K562 (cell line): ENCODE data around the gene TMCC2. TPM values are rescaled to one million over a fixed set of nuclear protein-coding genes. Genes with fewer than 3 reads are reported as not detected.

Source experiments
- ATAC-seq: fragments of 200-7000 bp; cut with Tn5 transposase; 3 replicates; pipeline ENCODE4 v1.9.1; 2020; ENCODE audit warnings: moderate library complexity
- BruUV-seq: library from RNA; stranded (reverse); fragments of 400-500 nt; replicated peaks from 2 replicates; lab custom pipeline; 2021; lab: Mats Ljungman, UMichigan
- CTCF ChIA-PET: fragments of 300-600 bp; formaldehyde crosslinking; extraction: SDS; loops from one replicate; lab custom pipeline; 2021; ENCODE audit warnings: low intra/inter-chr PET ratio; lab: Yijun Ruan, JAX
- POLR2A ChIA-PET: fragments of 300-600, 350-650 bp; sonication (Branson Sonifier 250); formaldehyde crosslinking; extraction: SDS; loops from one replicate; lab custom pipeline; 2021; ENCODE audit warnings: antibody characterized with exemption, inconsistent platforms; lab: Yijun Ruan, JAX
- DNase-seq, 4 experiments: peaks; one replicate each; pipeline versions ENCODE4 v3.0.0 to v3.0.0-alpha.2; 2011 to 2018; ENCODE audit warnings: low spot score in 3 of 4, mixed read lengths in 3 of 4; ENCODE audit errors: extremely low read depth in 1 of 4
- FAIRE-seq: peaks from 2 replicates; lab custom pipeline; 2011; peaks lifted over from hg19 to GRCh38; lab: Jason Lieb, UNC
- H2AFZ ChIP-seq: 2 replicates; pipeline ENCODE4 v1.6.0; 2011; ENCODE audit warnings: low read depth, low read length, control low read depth, inconsistent platforms
- H3K27ac ChIP-seq: fragments of 200-600 bp; 3 replicates; pipeline ENCODE4 v1.8.0; 2011; ENCODE audit warnings: low read depth, mild to moderate bottlenecking, control low read depth, inconsistent platforms, low read length, moderate library complexity, mixed read lengths; ENCODE audit errors: extremely low read depth
- H3K27me3 ChIP-seq, 2 experiments: fragments of 300-600 bp in 1 of 2; 2 replicates in 1 of 2; 3 replicates in 1 of 2; pipeline versions ENCODE4 v1.6.0 to v1.8.0; 2011; ENCODE audit warnings: inconsistent platforms in 2 of 2, low read length in 2 of 2, mild to moderate bottlenecking in 1 of 2, mixed read lengths in 1 of 2, moderate library complexity in 1 of 2; ENCODE audit not compliant: control insufficient read depth in 2 of 2, insufficient read depth in 2 of 2
- H3K36me3 ChIP-seq: fragments of 300-600 bp; 3 replicates; pipeline ENCODE4 v1.8.0; 2011; ENCODE audit warnings: mild to moderate bottlenecking, low read length, inconsistent platforms; ENCODE audit not compliant: control insufficient read depth, insufficient read depth
- H3K4me1 ChIP-seq, 2 experiments: fragments of 200-600 bp in 1 of 2; replicated peaks in 1 of 2; 2 replicates in 1 of 2; 3 replicates in 1 of 2; pipeline versions ENCODE4 v1.5.1 to v1.8.0; 2011; ENCODE audit warnings: inconsistent platforms in 2 of 2, low read length in 2 of 2, mild to moderate bottlenecking in 1 of 2, mixed read lengths in 1 of 2, moderate library complexity in 1 of 2; ENCODE audit not compliant: control insufficient read depth in 2 of 2, insufficient read depth in 2 of 2
- H3K4me2 ChIP-seq: 2 replicates; pipeline ENCODE4 v1.6.1; 2011; ENCODE audit warnings: low read length, control low read depth, inconsistent platforms, mixed read lengths; ENCODE audit not compliant: insufficient read depth
- H3K4me3 ChIP-seq: fragments of 200-600 bp; sonication (generic), shearing (Covaris generic); 2 replicates; pipeline ENCODE4 v1.5.1; 2016; ENCODE audit warnings: control low read depth, inconsistent platforms
- H3K79me2 ChIP-seq: fragments of 200-600 bp; 3 replicates; pipeline ENCODE4 v1.8.0; 2011; ENCODE audit warnings: low read length, inconsistent platforms; ENCODE audit not compliant: control insufficient read depth, insufficient read depth
- H3K9ac ChIP-seq, 2 experiments: 2 replicates each; pipeline versions ENCODE4 v1.6.0 to v1.6.1; 2011; ENCODE audit warnings: low read depth in 2 of 2, low read length in 2 of 2, control low read depth in 1 of 2, inconsistent platforms in 1 of 2, mild to moderate bottlenecking in 1 of 2, mixed read lengths in 1 of 2; ENCODE audit not compliant: insufficient read depth in 1 of 2
- H3K9me1 ChIP-seq: one replicate; pipeline ENCODE4 v1.6.0; 2011; ENCODE audit warnings: inconsistent platforms, mild to moderate bottlenecking, low read length, moderate library complexity; ENCODE audit not compliant: control insufficient read depth, insufficient read depth
- H3K9me3 ChIP-seq: replicated peaks from 2 replicates; pipeline ENCODE4 v1.5.1; 2011; ENCODE audit warnings: low read depth, low read length, inconsistent platforms; ENCODE audit not compliant: control insufficient read depth, insufficient read depth
- H4K20me1 ChIP-seq: replicated peaks from 2 replicates; pipeline ENCODE4 v1.6.1; 2011; ENCODE audit warnings: low read length, inconsistent platforms, mixed read lengths; ENCODE audit not compliant: control insufficient read depth, insufficient read depth
- CBX8 ChIP-seq: fragments of 200-600 bp; sonication (generic); IDR thresholded peaks from 2 replicates; pipeline ENCODE4 v1.6.1; 2012; ENCODE audit warnings: borderline replicate concordance, mixed run types, low read depth, mild to moderate bottlenecking, moderate library complexity, mixed read lengths, low read length, control low read depth, inconsistent platforms; ENCODE audit not compliant: poor library complexity, severe bottlenecking; ENCODE audit errors: extremely low read depth
- CEBPG ChIP-seq, 3 experiments: fragments of 200-800 bp in 1 of 3; sonication (Bioruptor generic) in 1 of 3; sonication (generic) in 1 of 3; formaldehyde crosslinking in 1 of 3; IDR thresholded peaks in 2 of 3; conservative IDR thresholded peaks in 1 of 3; 2 replicates each; pipeline versions ENCODE4 v1.6.1 to v1.8.0; 2016 to 2022; ENCODE audit warnings: missing compliant biosample characterization in 2 of 3, missing genetic modification characterization in 2 of 3, mild to moderate bottlenecking in 1 of 3, missing genetic modification reagents in 1 of 3
- MYBL2 ChIP-seq, 2 experiments: fragments of 450-650 bp in 1 of 2; sonication (generic) in 1 of 2; formaldehyde crosslinking in 1 of 2; IDR thresholded peaks; 2 replicates each; pipeline versions ENCODE4 v1.6.1 to v1.8.1; 2017 to 2022; ENCODE audit warnings: borderline replicate concordance in 1 of 2, inconsistent platforms in 1 of 2, low read depth in 1 of 2, mild to moderate bottlenecking in 1 of 2, missing genetic modification reagents in 1 of 2, moderate library complexity in 1 of 2
- POLR2AphosphoS2 ChIP-seq: IDR thresholded peaks from 2 replicates; pipeline ENCODE4 v1.6.1; 2012; ENCODE audit warnings: low read length, improper control_type of control experiment
- TFE3 ChIP-seq: fragments of 450-650 bp; formaldehyde crosslinking; IDR thresholded peaks from 2 replicates; pipeline ENCODE4 v1.4.0; 2020; ENCODE audit warnings: mild to moderate bottlenecking, mixed read lengths
- TRIM28 ChIP-seq: fragments of 450-650 bp; IDR thresholded peaks from 2 replicates; pipeline ENCODE4 v1.6.1; 2017
- WGBS: fragments of 100-300 bp; shearing (Covaris generic); methylation state at CpG from one replicate; pipeline ENCODE4 v1.1.6; 2016; ENCODE audit warnings: low coverage, mixed read lengths; ENCODE audit not compliant: insufficient coverage; ENCODE audit errors: missing lambda C conversion rate; 5-methylcytosine and 5-hydroxymethylcytosine counted together
- in situ Hi-C: fragments of 300-500 bp; cut with MboI; formaldehyde crosslinking; loops from 4 replicates; pipeline ENCODE4 v1.15.0; 2018; ENCODE audit warnings: inconsistent platforms, mixed read lengths
- intact Hi-C: fragments of 100-400 bp; cut with micrococcal nuclease; formaldehyde crosslinking; loops from 2 replicates; pipeline ENCODE4 v1.14.2; 2022
- polyA plus RNA-seq, 8 experiments: library from polyadenylated mRNA; depleted of rRNA in 4 of 8; stranded (reverse) in 5 of 8; unstranded in 3 of 8; fragments of >200 nt; fragmentation: Nextera tagmentation in 2 of 8; fragmentation: Illumina TruSeq in 1 of 8; extraction: Ambion mirVana in 2 of 8; extraction: Trizol in 1 of 8; gene quantifications; 2 replicates each; pipeline versions ENCODE4 v1.2.1 to v1.2.3, GENCODE V29; 2011 to 2014; ENCODE audit warnings: inconsistent platforms in 1 of 8, missing spikeins in 1 of 8
- total RNA-seq, 7 experiments: library from RNA; depleted of rRNA in 6 of 7; stranded (reverse); fragments of >200 nt in 6 of 7; fragmentation: Illumina TruSeq in 2 of 7; extraction: Trizol in 2 of 7; gene quantifications; 2 replicates each; pipeline versions ENCODE4 v1.2.1 to v1.2.3, GENCODE V29; 2011 to 2021; ENCODE audit warnings: low replicate concordance in 1 of 7
- TF ChIP-seq, protein P1 (sequence below): fragments of 250-450 bp; sonication (Bioruptor Pico); IDR thresholded peaks from 2 replicates; pipeline ENCODE4 v1.4.0; 2020

TMCC2 gene
- total and polyA plus RNA-seq, 9 of the 15 experiments (the other 6 are each of a cell fraction or from before 2014, with no cell fraction given): 0.06 to 1.8 (median 0.98) TPM

DNA sequence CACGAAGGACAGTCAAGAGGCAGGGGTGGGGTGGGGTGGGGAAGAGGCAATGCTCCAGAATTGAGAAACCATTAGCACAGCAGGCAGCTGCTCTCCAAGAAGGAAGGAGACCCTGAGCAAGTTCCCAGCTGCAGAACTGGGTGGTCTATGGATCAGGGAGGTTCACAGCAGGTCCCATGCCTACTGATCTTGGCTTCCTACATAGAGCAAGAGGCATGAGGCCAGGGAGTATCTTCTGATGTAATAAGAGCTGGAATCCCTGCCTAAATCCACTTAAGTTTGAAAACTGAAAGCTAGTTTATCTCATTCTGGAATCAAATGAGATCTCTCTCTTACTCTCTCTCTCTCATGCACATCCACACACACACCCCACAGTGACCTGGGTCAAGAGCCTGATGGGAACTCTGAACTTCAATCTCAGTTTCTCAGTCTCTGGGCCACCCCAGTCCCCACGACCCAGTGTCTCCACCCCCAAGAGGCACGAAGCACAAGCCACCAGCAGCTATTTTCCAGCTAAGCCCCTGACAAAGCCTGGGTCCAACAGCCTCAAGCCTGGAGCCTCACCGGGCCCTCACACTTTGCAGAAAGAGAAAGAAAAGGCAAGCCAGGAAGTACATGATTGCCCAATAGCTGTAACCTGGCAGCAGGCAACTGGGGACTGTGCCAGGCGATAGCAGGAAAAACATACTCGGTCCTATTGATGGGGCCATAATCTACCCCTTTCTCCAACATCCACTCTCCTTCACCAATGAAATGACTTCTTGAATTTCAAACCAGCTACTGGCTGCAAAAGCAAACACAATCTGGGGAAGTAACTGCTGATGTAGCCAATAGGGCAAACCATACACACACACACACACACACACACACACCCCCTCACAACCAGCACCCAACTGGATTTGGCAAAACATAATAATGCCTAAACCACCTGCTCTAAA is 91.6 kb downstream of the TMCC2 start:
- H3K4me1 ChIP-seq: peaks cover 3 to 15% of the 10 kb centered on the region in 2 experiments; a peak in 4 of 5 replicates
- ATAC-seq (no peak), DNase-seq (no peak), FAIRE-seq (no peak)
- H3K9ac ChIP-seq: no peak overlapping the region
- H3K9me1 ChIP-seq: no peaks in the 10 kb centered on the region
- peaks cover 18 to 54% of the 10 kb centered on the region in 2 experiments for H3K27me3 ChIP-seq
- in situ Hi-C loops: loop anchor here (5.0 kb wide), 1 partner anchor 42 kb away; no protein-coding TSS in a partner anchor
- no peak overlapping the region for H3K27ac ChIP-seq
- POLR2A ChIA-PET: interaction anchor here (0.6 to 1.6 kb wide), 2 partner anchors 16 to 32 kb away, joined by 3 to 5 read pairs; no protein-coding TSS in a partner anchor
- no TSS peak for BruUV-seq
- H3K79me2 ChIP-seq: no peaks in the 10 kb centered on the region
- 4% methylated on average over 6 of the region's 6 CpGs for WGBS
- H3K4me3 ChIP-seq: no peak overlapping the region
- H3K4me2 ChIP-seq: no peak overlapping the region
- no peaks in the 10 kb centered on the region for H3K36me3 ChIP-seq
- CTCF ChIA-PET: interaction anchor here (0.6 to 8.5 kb wide), 2 partner anchors 46 to 1242 kb away, joined by 3 to 144 read pairs; no protein-coding TSS in a partner anchor
- no peak overlapping the region for H2AFZ ChIP-seq
- intact Hi-C loops: no loop called here
- H4K20me1 ChIP-seq: no peaks in the 10 kb centered on the region; the same call in 1 of the 2 replicates
- no peaks in the 10 kb centered on the region for H3K9me3 ChIP-seq
- no peak for TF ChIP-seq CBX8
- peak; percentile 12; the same call in 1 of the 2 replicates for TF ChIP-seq MYBL2 (IDR thresholded peaks at IDR 0.05; ENCODE audit: low read depth)
- no peak for TF ChIP-seq MYBL2 (CRISPR knock-in tag; IDR thresholded peaks at IDR 0.05; ENCODE audit: borderline replicate concordance)
- TF ChIP-seq, protein P1, sequence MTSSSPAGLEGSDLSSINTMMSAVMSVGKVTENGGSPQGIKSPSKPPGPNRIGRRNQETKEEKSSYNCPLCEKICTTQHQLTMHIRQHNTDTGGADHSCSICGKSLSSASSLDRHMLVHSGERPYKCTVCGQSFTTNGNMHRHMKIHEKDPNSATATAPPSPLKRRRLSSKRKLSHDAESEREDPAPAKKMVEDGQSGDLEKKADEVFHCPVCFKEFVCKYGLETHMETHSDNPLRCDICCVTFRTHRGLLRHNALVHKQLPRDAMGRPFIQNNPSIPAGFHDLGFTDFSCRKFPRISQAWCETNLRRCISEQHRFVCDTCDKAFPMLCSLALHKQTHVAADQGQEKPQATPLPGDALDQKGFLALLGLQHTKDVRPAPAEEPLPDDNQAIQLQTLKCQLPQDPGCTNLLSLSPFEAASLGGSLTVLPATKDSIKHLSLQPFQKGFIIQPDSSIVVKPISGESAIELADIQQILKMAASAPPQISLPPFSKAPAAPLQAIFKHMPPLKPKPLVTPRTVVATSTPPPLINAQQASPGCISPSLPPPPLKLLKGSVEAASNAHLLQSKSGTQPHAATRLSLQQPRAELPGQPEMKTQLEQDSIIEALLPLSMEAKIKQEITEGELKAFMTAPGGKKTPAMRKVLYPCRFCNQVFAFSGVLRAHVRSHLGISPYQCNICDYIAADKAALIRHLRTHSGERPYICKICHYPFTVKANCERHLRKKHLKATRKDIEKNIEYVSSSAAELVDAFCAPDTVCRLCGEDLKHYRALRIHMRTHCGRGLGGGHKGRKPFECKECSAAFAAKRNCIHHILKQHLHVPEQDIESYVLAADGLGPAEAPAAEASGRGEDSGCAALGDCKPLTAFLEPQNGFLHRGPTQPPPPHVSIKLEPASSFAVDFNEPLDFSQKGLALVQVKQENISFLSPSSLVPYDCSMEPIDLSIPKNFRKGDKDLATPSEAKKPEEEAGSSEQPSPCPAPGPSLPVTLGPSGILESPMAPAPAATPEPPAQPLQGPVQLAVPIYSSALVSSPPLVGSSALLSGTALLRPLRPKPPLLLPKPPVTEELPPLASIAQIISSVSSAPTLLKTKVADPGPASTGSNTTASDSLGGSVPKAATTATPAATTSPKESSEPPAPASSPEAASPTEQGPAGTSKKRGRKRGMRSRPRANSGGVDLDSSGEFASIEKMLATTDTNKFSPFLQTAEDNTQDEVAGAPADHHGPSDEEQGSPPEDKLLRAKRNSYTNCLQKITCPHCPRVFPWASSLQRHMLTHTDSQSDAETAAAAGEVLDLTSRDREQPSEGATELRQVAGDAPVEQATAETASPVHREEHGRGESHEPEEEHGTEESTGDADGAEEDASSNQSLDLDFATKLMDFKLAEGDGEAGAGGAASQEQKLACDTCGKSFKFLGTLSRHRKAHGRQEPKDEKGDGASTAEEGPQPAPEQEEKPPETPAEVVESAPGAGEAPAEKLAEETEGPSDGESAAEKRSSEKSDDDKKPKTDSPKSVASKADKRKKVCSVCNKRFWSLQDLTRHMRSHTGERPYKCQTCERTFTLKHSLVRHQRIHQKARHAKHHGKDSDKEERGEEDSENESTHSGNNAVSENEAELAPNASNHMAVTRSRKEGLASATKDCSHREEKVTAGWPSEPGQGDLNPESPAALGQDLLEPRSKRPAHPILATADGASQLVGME (CRISPR knock-in tag): no peak
- no peak for TF ChIP-seq TFE3
- no peak for TF ChIP-seq CEBPG (CRISPR knock-in tag; IDR thresholded peaks at IDR 0.05)
- peak; percentile 57 to 85 for TF ChIP-seq CEBPG (tag; conservative IDR thresholded peaks at IDR 0.05 in 1 of 2, IDR thresholded peaks at IDR 0.05 in 1 of 2)
- TF ChIP-seq TRIM28: no peak
- TF ChIP-seq POLR2AphosphoS2: no peak
